Stimulated activated CD8-positive, alpha-beta memory T cell treated with anti-CD3 and anti-CD28 coated beads, Interleukin-12 subunit alpha, Interleukin-12 subunit beta, amount 100 ng/mL, for 1 hour (primary cell): ENCODE data around the gene BACE2.
"Not testable (repeated sequence)": the region's sequence is repeated elsewhere in the genome, so short reads cannot be mapped to it uniquely, and the experiment has no call there.

ENCODE experiments used
- DNase-seq: peaks from one replicate; pipeline ENCODE4 v3.0.0-alpha.2; 2020; ENCODE audit warnings: low read depth

Gene BACE2

DNA sequence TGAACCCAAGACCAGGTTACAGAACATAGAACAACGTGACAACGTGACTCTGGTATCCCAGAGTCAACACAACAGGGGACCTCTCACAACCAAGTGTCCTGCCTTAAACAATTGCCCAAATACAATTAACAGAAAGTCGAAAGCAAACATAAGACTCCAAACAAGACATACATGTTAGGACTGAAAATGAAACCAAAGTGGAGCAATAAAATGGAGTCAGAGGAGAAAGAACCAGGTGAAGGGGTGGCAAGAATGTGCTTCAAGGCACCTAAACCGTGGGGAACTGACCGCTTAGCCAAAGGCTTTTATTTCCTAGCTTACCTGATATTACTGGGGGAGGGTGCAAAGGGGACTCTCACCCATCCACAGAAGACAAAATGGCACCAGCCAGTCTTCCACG is 17.8 kb downstream of the BACE2 start:
- DNase-seq = no peak

DNA sequence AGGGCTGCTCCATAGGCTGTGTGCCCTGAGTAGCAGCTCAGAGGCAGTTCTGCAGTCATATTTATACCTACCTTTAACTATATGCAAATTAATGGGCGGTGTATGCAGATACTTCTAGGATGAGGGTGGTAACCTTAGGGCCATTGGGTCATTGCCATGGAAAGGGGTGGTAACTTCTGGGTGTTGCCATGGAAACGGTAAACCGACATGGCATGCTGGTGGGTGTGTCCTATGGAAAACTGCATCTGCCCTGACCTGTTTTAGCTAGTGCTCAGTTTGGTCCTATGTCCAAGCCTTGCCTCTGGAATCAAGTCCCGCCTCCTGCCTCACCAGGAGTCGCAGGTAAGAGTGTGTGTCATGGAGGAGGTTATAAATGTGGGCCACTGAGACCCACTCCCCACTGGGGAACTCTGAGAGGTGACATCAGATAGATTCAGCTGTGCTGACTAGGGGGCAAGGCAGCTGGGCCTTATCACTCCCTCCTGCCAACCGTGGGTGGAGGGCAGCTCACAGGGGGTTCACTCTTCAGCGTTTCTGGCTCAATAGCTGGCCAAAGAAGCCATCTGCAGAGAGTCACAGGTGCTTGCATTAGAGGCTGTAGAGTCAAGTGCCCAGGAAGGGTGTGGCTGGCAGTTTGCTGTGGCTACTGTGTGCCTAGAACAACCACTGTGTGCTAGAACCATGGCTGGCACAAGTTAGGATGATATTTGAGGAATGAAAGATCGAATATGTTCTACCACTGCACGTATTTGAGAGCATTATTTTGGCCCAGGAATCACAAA is 19.0 kb downstream of the BACE2 start:
- DNase-seq = no peak

DNA sequence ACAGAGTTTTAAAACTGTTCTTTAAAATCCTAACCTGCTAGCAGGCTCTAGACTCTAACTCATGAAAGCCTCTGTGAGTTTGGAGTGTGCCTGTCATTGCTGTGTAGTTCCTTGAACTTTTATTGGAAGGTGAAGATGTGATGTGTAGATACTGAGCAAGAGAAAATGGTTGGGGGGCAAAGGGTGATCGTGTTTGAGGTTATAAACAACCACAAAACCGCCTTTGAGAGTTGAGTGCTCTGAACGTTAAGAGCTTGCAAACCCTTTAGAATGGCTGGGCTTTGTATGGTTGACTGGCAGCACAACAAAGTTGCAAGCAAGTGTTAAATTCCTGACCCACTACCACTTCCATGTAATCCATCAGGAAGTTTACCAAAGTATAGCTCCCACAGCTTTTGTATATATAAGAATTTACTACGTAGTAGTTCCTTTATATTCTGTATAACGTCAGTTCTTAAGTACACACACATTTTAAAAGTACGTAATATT is 19.6 kb downstream of the BACE2 start:
- no peak for DNase-seq

DNA sequence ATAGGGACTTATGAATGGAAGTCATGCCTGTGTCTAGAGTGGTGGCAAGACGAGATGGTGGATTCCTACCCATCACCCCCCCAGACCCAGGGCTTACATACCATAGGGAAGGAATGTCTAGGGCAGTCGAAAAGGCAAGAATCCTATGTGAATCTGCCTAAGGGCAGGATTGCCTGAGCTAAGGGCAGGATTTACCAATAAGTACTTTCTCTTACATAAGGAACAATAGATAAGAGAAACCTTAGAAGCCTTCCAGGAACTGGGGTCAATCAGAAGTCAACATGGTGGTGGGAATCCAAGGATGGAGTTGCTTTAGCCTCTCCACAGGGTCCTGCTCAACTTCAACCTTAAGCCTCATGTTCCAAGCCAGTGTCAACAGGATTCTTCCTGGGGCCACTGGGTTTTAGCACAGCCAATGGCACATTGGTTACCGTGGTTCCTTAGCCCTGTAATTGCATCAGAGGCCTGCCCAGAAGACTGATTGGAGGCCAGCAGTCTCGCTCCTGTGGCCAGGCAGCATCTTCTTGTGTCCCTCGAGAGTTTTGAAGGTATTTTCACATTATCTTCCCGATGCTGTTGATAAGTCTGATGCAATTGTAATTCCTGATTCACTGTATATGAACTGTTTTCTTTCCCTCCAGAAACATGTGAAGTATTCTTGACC is 20.7 kb downstream of the BACE2 start:
- DNase-seq = no peak

DNA sequence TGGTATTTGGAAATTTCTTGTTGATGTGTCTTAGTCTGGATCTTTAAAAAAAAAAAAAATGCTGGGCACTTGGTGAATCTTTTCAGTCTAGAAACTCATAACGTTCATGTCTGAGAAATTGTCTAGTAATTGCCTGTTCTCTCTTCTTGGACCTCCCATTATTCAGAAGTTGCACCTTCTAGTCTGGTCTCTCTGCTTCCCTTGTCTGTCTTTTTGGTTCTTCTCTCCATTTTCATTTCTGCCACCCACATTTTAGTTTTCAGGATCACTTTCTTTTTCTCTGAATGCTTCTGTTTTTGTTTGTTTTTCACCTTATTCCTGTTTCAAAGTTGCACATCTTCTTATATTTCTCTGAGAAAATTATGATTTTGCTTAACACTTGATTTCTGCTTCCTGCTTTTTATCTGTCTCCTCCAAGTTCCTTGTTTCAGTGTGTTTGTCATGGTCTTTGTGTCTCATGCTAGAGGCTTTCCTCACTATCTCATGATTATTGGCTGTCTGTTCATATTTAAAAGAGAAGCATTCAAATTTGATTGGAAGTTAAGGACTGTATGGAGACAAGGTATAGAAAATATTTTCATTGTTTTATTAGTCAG is 21.3 kb downstream of the BACE2 start:
- DNase-seq = no peak

DNA sequence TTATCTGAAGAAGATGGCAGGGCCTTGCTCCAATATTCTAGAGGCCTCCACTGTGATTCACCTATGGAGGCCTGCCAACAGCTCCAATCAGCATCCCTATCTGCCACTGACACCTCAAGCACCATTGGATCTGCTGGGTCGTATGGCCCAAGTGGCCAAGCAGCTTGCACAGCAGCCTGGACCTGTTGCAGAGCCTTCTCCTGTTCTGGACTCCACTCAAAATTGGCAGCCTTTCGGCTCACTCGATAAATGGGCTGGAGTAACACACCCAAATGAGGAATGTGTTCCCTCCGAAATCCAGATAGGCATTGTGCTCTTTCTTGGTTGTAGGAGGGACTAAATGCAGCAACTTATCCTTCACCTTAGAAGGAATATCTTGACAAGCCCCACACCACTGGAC is 24.6 kb downstream of the BACE2 start:
- DNase-seq = not testable (repeated sequence)

DNA sequence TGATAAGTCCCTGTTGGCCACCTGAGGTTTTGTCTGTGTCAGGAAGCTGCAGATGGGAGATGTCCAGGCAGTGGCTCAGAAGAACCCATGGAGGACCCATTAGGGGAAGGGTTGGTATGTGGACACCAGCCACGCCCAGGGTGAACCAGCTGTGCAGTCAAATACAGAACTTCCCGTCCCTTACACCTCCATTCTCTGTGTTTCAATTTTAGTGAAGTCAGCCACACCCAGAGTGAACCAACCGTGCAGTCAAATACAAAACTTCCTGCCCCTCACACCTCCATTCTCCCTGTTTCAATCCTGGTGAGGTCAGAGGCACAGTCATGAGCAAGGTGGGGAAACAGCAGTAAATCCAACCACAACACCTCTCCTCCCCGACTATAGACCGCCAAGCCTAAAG is 27.4 kb downstream of the BACE2 start:
- DNase-seq = no peak

DNA sequence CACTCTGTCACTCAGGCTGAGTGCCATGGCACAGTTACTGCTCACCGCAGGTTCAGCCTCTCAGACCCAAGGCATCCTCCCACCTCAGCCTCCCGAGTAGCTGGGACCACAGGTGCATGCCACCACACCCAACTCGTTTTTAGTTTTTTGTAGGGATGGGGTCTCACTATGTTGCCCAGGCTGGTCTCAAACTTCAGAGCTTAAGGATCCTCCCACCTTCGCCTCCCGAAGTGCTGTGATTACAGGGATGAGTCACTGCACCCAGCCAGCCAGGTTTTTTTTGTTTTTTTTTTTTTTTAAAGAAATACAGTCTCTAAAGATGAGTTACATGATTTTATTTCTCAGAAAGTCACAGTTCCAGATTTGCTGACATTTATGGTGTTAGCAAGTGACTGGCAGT is 29.0 kb downstream of the BACE2 start:
- no peak for DNase-seq

DNA sequence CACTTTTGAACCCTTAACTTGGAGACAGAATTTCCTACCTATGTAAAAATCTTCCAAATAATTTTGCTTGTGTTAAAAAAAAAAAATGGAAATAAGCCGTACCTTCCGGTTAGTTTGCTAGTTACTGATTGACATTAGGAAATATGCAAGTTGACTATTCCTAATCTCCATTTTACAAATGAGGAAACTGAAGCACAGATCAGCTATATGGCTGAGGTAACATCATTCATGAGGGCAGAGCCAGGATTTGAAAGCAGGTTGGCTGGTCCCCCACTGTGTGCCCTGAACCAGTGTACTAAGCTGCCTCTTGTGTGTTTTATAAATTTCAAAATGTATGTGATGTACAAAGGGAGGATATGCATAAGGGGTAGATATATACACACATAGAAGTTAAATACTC is 29.6 kb downstream of the BACE2 start:
- DNase-seq = no peak

DNA sequence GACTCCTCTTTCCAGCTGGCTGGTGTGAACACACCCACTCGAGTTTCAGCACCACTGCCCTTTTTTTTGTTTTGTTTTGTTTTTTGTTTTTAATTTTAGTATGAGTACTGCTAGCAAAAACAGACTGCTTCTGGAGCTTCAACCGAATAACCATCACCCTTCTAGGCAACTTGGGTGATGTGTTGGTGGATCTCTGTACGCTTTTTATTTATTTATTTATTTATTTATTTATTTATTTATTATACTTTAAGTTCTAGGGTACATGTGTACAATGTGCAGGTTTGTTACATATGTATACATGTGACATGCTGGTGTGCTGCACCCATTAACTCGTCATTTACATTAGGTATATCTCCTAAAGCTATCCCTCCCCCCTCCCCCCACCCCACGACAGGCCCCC is 30.7 kb downstream of the BACE2 start:
- not testable (repeated sequence) for DNase-seq

DNA sequence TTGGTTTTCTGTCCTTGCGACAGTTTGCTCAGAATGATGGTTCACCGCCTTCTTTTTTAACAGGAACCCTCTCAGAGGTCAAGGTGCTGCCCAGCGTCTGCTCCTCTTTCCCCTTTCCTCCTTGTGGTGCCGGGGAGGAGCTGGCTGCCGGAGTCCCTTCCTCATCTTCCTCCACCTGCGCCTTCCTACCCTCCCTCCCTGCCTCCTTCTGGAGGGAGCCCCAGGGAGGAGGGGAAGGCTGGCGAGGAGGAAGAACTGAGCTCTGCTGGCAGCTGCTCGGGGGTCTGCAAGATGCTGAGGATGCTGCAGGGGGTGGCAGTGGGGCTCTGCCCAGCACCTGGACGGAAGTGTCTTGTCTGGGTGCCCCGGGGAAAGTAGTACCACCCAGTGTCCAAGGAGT is 31.2 kb downstream of the BACE2 start:
- no peak for DNase-seq

DNA sequence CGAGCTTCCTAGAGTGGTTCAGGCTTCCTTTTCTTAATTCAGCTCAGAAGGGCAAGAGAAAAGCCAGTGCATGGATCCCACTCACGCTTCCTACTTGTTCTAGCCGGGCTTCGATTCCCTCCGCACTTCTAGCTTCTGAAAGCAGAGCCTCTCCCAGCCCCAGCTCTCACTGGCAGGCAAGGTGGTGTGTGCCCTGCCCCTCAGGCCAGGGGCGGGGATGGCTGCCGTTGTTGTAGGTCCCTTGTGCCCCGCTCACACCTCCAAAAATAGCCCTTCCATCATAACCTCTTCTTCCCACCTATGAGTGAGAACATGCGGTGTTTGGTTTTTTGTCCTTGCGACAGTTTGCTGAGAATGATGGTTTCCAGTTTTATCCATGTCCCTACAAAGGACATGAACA is 31.6 kb downstream of the BACE2 start:
- no peak for DNase-seq

DNA sequence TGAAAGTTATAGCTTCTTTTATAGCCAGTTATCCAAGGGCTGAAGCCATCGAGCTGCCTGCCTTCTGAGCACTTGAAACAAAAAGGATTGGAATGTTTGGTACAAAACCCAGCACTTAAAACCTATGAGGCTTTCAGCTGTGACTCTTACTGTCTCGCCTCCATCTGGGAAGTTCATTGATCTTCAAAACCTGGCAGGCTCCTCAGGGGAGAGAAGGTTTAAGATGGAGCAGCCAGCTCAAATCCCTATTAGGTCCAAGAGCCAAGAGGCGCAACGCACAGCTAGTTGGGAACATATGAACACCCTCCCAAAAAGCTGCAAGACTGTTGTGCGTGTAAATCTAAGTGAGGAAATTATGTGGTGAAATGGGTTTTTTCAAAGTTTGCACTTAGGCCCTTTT is 33.4 kb downstream of the BACE2 start:
- DNase-seq = no peak

DNA sequence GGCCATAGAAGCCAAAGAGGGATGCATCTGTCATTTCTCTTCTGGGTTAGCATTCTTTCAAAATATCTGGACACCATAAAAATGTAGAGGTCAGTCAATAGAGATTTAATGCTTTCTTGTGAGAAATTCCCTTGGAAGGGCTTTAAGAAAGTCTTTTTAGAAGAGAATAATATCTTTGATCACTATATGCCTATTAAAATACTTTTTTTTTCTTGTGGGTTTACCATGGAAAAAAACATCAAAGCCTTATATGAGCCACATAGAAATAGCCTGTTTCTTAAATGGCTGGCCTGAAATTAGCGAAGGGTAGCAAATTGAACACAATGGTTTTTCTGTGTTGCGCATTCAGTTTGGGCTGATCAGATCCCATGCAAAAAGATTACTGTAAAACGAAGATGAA is 36.8 kb downstream of the BACE2 start:
- no peak for DNase-seq

DNA sequence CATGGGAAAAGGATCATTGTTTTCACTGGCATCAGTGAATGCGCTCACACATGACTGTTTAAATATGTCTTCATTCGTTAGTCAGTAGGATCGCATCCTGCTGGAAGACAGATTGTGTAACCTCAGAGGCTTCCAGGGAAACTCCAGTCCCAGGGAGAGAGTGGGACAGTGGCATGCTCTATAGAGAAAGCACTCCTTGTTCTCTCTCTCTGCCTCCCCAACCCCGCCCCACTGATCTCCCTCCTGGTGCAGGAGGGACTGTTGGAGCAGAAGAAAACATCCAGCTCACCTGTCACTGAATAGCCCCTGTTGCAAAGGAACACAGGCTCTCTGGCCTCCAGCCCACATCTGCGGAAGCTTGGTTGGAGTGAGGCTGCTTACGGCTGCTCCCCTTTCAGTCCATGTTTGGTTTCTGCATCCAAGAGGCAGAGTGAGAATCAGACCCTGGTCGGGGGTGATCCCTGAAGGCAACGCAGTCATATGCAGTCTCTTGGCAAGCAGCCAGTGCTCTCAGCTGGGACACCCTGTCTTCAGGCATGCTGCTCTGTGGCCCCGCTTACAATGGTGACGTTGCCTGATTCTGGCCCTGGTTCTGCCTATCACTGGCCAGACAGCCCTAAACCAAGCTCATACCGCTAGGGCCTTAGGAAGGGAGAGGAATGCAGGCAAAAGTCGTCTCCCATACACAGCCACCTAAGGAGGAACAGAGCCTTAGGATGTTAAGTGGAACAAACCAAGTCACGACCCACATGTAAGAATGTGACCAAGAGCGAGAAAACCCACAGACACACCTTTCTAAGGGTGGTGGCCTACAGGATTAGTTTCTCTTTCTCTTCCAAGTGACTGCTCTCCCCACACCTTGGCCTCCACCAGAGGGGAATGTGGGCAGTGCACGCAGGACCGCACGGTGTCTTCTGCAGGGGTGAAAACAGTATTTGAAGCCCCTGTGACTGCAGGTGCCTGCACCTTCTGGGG is 39.7 kb downstream of the BACE2 start:
- no peak for DNase-seq

DNA sequence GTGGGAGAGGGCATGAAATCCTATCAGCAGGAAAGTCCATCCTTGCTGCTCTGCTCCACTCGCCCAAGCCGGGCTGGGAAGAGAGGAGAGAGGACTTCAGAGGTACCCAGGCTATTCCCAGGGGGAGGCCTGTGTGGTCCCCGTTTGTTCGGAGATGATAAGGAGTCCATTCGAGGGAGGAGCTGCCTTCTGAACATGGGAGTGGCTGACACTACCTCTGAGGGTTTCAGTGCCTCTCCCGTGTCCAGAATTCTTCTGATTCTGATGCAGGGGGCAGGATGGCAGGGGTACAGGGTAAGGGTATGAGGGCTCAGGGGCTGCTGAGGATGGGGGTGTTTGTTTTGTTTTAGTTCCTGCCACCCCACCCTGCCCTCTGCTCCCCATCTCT is 40.4 kb downstream of the BACE2 start:
- DNase-seq = no peak

DNA sequence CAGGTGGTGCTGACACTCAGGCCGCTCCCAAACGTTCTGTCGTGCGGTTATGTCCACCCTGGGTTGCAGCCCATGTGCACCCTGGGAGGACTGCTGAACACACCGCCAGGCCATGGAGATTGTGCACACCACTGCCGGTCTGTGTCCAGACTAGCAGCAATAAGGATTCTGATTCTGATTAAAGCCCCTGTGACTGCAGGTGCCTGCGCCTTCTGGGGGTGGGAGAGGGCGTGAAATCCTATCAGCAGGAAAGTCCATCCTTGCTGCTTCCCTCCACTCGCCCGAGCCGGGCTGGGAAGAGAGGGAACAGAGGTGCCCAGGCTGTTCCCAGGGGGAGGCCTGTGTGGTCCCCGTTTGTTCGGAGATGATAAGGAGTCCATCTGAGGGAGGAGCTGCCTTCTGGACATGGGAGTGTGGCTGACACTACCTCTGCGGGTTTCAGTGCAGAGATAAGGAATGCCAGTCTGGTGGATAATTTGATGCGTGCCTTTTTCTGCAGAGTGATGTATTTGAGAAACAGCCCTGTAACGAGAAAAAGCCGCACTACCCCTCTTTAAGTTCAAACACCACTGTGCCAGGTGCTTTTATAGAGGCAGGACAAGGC is 41.2 kb downstream of the BACE2 start:
- no peak for DNase-seq

DNA sequence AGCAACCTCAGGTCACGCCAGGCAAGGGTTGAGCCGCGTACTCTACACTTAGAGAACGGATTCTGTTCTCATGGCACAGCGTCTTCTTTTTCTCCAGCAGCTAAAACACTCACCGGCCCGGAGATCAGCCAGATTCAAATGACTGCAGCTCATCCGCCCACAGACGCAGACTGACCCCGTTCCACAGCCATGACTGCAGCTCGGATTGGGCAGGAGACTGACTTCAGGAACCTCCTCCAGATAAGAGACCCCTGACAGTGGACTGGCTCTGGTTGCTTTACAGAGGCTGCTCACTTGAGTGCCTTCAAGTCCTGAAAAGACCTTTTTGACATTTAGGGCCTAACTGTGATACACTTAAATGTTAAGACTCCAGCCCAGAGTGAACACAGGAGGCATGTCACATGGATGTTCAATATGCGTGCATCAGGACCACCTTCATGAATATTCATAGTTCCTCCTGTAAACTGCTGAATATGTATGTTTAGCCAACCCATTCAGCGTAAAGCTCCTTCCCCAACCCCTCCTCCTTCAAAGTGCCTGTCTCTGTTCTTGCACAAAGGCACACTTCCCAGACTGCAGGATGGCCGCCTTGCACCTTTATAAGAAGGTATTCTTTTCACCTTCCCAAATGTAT is 42.6 kb downstream of the BACE2 start:
- DNase-seq = no peak

DNA sequence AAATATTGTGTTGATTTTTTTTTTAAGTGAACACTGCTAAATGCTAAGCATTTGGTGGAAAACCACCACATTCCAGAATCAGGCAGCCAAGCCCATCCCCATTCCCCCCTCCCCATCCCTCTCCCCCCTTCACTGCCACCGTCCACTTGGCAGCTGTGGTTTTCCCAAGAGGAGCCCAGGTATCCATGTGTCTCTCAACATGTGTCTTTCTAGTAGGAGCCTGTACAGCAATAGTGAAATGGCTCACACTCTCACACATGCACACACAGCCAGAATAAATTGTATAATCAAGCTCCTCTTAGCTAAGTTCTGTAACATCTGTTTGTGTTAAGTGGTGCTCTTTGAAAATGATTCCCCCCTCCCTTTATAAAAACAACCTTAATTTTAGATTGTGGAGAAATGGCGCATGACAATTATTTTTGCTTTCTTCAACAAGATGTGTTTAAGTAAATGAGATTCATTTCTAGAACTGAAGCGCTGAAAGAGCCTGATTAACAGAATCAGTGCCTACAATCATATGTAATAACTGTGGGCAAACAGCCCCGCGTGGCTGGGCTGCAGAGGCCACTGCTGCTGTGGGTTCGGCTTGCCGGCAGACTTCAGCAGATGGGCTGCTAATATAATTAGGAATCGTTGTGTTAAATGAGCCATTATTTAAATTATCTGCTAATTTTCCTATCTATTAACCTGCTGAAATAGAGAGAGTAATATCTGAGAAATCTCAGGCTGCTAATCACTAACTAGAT is 43.3 kb downstream of the BACE2 start:
- no peak for DNase-seq

DNA sequence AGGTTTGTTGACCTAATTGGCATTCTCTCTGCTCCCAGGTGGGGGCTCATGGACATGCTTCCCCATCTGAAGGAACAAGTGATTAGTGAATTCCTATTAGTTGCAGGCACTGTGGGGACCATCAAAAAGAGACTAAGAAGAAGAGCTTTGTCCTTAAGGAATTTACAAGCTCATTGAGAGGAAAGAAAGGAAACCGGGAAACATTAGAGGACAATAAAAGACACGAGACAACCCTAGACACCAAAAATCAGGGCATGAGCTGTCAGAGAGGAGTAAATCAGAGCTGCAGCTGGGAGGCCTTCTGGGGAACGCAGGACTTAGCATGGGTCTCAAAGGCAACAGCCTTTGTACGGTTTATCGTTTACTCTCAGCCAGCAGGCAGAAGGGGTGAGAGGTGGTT is 45.1 kb downstream of the BACE2 start:
- DNase-seq = no peak
